GM23248 (cell line): ENCODE data around the gene BMPR1B.

Experiments used
- EZH2 ChIP-seq: fragments of 200-600 bp; sonication (generic); IDR thresholded peaks from 2 replicates; pipeline ENCODE4 v1.6.1; 2018; ENCODE audit warnings: antibody characterized with exemption, mild to moderate bottlenecking; ENCODE audit not compliant: insufficient read depth, poor library complexity, severe bottlenecking
- EZH2phosphoT487 ChIP-seq: fragments of 200-600 bp; sonication (generic); IDR thresholded peaks from 2 replicates; pipeline ENCODE4 v1.6.1; 2018; ENCODE audit warnings: antibody characterized with exemption, moderate library complexity, mild to moderate bottlenecking, low read depth; ENCODE audit not compliant: insufficient read depth

DNA sequence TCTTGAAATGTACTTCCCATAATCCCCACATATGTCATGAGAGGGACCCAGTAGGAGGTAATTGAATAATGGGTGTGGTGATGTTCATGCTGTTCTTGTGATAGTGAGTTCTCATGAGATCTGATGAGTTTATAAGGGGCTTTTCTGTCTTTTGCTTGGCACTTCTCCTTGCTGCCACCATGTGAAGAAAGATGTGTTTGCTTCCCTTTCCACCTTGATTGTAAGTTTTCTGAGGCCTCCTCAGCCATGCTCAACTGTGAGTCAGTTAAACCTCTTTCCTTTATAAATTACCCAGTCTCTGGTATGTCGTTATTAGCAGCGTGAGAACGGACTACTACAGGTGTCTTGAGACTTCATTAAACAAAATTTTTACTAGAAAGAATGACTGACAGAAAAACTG, 323.2 kb downstream of the BMPR1B start:
- no peak for TF ChIP-seq EZH2
- no peak for TF ChIP-seq EZH2phosphoT487
